Sigmoid colon (tissue), 7 donors: Measurements from ENCODE around the gene CERS6. TPM values are rescaled to one million over a fixed set of nuclear protein-coding genes. Genes with fewer than 3 reads are reported as not detected.

Experiments
- DNase-seq: peaks from one replicate; pipeline ENCODE4 v3.0.0-alpha.2; 2019
- H3K27ac ChIP-seq, 4 donors: fragments of 200-600 bp; sonication (generic); one replicate each; pipeline ENCODE4 v1.5.1; 2016 to 2019; ENCODE audit warnings: mild to moderate bottlenecking in 1 of 4
- H3K27me3 ChIP-seq, 3 donors: fragments of 200-600 bp; sonication (generic); one replicate each; pipeline ENCODE4 v1.5.1; 2019; ENCODE audit warnings: mild to moderate bottlenecking in 1 of 3
- H3K36me3 ChIP-seq, 4 donors: fragments of 200-600 bp; sonication (generic); one replicate each; pipeline ENCODE4 v1.5.1; 2016 to 2019
- H3K4me1 ChIP-seq, 4 donors: fragments of 200-600 bp; sonication (generic); one replicate each; pipeline ENCODE4 v1.5.1; 2017 to 2019
- H3K4me3 ChIP-seq, 4 donors: fragments of 200-600 bp; sonication (generic); one replicate each; pipeline ENCODE4 v1.5.1; 2017 to 2019; ENCODE audit warnings: mild to moderate bottlenecking in 2 of 4, moderate library complexity in 1 of 4
- H3K9me3 ChIP-seq, 4 donors: fragments of 200-600 bp in 3 of 4; sonication (generic) in 3 of 4; one replicate each; pipeline versions ENCODE4 v1.5.1 to v1.6.1; 2013 to 2019
- EP300 ChIP-seq, 4 donors: sonication (generic); formaldehyde crosslinking; IDR thresholded peaks; one replicate each; pipeline ENCODE4 v1.6.1; 2017; ENCODE audit warnings: antibody characterized with exemption in 4 of 4
- POLR2A ChIP-seq, 2 donors: fragments of 450-650 bp; IDR thresholded peaks; one replicate each; pipeline ENCODE4 v1.6.1; 2016; ENCODE audit warnings: antibody characterized with exemption in 2 of 2, mild to moderate bottlenecking in 2 of 2, moderate library complexity in 2 of 2
- POLR2AphosphoS5 ChIP-seq, 4 donors: sonication (generic); formaldehyde crosslinking; IDR thresholded peaks; one replicate each; pipeline ENCODE4 v1.6.1; 2017; ENCODE audit warnings: antibody characterized with exemption in 4 of 4
- WGBS, 2 donors: extraction: QIAGEN DNeasy Blood & Tissue Kit; methylation state at CpG; one replicate each; pipeline ENCODE4 v1.1.7; 2013; 5-methylcytosine and 5-hydroxymethylcytosine counted together
- intact Hi-C: fragments of 100-400 bp; cut with DNase I; formaldehyde crosslinking; loops from one replicate; pipeline ENCODE4 v1.15.1; 2023
- polyA plus RNA-seq, 3 donors: library from polyadenylated mRNA; stranded (reverse); fragments of 200-250 nt; gene quantifications; one replicate each; pipeline ENCODE4 v1.2.3, GENCODE V29; 2013
- total RNA-seq, 4 donors: library from RNA; depleted of rRNA; stranded (reverse); fragments of >200 nt; gene quantifications; one replicate each; pipeline ENCODE4 v1.1.0, GENCODE V29; 2016
- TF ChIP-seq, protein P1 (sequence below), 4 experiments: fragments of 450-650 bp in 3 of 4; fragments of 200-600 bp in 1 of 4; IDR thresholded peaks; one replicate each; pipeline ENCODE4 v1.5.1; 2016 to 2019; ENCODE audit warnings: antibody characterized with exemption in 4 of 4, mild to moderate bottlenecking in 3 of 4, moderate library complexity in 2 of 4
- donor health status: healthy with polysubstance abuse.
- donor health status: Bipolar disorder and iron deficiency.
- donor health status: healthy.

The CERS6 gene
- total and polyA plus RNA-seq, 7 donors: 4.4 to 21.0 (median 11.2) TPM

DNA sequence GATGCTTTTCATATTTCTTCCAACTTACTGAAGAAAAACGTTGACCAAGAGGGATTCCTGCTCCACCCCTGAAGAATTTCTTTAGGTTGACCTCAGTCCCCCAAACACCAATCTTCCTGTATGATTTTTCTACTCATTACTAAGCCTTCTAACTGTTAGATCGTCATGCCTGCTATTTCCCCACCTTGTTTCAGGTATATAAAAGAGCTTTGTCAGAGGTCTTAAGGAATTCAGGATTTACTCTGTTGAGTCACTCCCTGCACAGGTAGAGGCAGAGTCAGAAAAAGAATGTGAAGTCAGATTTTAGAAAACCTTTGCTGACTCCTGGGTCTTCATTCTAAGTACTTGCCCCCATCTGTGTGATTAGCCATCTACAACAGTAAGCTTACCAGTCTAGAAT, 262.6 kb downstream of the CERS6 start:
- WGBS, 2 donors: 66 to 81% methylated on average over 2 of the region's 2 CpGs
- Histone ChIP-seq H3K27me3 (no peaks in the 10 kb centered on the region), H3K27ac (no peak overlapping the region), H3K9me3 (no peaks in the 10 kb centered on the region), H3K4me1 (no peaks in the 10 kb centered on the region), H3K4me3 (no peak overlapping the region), H3K36me3 (no peaks in the 10 kb centered on the region)
- no peak for DNase-seq
- intact Hi-C loops: no loop called here
- no peak for TF ChIP-seq POLR2AphosphoS5 (IDR thresholded peaks at IDR 0.05)
- TF ChIP-seq, protein P1, sequence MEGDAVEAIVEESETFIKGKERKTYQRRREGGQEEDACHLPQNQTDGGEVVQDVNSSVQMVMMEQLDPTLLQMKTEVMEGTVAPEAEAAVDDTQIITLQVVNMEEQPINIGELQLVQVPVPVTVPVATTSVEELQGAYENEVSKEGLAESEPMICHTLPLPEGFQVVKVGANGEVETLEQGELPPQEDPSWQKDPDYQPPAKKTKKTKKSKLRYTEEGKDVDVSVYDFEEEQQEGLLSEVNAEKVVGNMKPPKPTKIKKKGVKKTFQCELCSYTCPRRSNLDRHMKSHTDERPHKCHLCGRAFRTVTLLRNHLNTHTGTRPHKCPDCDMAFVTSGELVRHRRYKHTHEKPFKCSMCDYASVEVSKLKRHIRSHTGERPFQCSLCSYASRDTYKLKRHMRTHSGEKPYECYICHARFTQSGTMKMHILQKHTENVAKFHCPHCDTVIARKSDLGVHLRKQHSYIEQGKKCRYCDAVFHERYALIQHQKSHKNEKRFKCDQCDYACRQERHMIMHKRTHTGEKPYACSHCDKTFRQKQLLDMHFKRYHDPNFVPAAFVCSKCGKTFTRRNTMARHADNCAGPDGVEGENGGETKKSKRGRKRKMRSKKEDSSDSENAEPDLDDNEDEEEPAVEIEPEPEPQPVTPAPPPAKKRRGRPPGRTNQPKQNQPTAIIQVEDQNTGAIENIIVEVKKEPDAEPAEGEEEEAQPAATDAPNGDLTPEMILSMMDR (IDR thresholded peaks at IDR 0.05): no peak
- TF ChIP-seq EP300 (IDR thresholded peaks at IDR 0.05): no peak
- no peak for TF ChIP-seq POLR2A (IDR thresholded peaks at IDR 0.05)

- TF ChIP-seq POLR2AphosphoS5 (IDR thresholded peaks at IDR 0.05) (no peak), EP300 (IDR thresholded peaks at IDR 0.05) (no peak), POLR2A (IDR thresholded peaks at IDR 0.05) (no peak)
- TF ChIP-seq, protein P1 (IDR thresholded peaks at IDR 0.05): no peak
- DNase-seq: no peak
- intact Hi-C loops: no loop called here
- Histone ChIP-seq H3K36me3 (no peaks in the 10 kb centered on the region), H3K4me1 (no peaks in the 10 kb centered on the region), H3K27ac (no peak overlapping the region), H3K9me3 (no peaks in the 10 kb centered on the region), H3K27me3 (no peaks in the 10 kb centered on the region), H3K4me3 (no peak overlapping the region)
Observed at GRCh38 chr2:168719446-168719845, 263.4 kb downstream of the CERS6 start.

- Histone ChIP-seq H3K9me3 (no peaks in the 10 kb centered on the region), H3K27ac (no peak overlapping the region), H3K4me1 (no peaks in the 10 kb centered on the region), H3K4me3 (no peak overlapping the region), H3K27me3 (no peaks in the 10 kb centered on the region), H3K36me3 (no peaks in the 10 kb centered on the region)
- 46 to 64% methylated on average over 2 of the region's 2 CpGs for WGBS, 2 donors
- TF ChIP-seq POLR2A (IDR thresholded peaks at IDR 0.05): no peak
- TF ChIP-seq POLR2AphosphoS5 (IDR thresholded peaks at IDR 0.05): no peak
- no peak for TF ChIP-seq EP300 (IDR thresholded peaks at IDR 0.05)
- TF ChIP-seq, protein P1 (IDR thresholded peaks at IDR 0.05): no peak
- DNase-seq: peak; percentile 66
- intact Hi-C loops: no loop called here
Observed at GRCh38 chr2:168722592-168722991, 266.5 kb downstream of the CERS6 start.

DNA sequence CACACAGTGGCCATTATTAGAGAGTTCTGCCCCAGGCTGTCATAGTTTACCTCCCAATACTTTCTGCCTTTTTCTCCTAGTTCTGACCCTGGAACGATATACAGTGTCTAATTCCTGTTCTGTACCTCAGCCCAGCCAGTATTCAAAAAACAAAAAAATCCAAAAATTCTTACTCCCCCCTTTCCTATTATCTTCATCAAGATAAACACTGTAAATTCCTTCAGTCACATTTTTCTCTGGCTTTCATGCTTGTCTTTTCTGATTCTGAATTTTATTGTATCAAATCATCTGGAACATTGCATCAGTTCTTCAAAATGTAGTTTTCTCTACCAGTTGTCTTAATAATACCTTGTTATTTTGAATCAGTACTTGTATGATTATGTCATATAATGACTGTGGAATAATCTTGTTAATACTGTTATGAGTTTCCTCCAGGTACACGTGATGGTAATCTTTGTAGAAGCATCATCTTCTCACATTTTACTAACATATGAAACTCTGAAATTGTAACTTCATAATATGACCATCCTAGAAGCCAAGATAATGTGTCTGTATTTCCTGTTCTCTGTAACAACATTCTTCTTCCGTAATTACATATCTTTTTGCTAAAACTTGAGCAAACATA, 267.3 kb downstream of the CERS6 start:
- H3K4me1 ChIP-seq: no peaks in the 10 kb centered on the region
- H3K9me3 ChIP-seq: no peaks in the 10 kb centered on the region
- WGBS, 2 donors: 75 to 83% methylated on average over 3 of the region's 3 CpGs
- intact Hi-C loops: no loop called here
- H3K36me3 ChIP-seq: no peaks in the 10 kb centered on the region
- H3K27ac ChIP-seq: no peak overlapping the region
- no peak for DNase-seq
- H3K4me3 ChIP-seq: no peak overlapping the region
- TF ChIP-seq EP300 (IDR thresholded peaks at IDR 0.05) (no peak), POLR2AphosphoS5 (IDR thresholded peaks at IDR 0.05) (no peak), POLR2A (IDR thresholded peaks at IDR 0.05) (no peak)
- TF ChIP-seq, protein P1 (IDR thresholded peaks at IDR 0.05): no peak
- no peaks in the 10 kb centered on the region for H3K27me3 ChIP-seq

DNA sequence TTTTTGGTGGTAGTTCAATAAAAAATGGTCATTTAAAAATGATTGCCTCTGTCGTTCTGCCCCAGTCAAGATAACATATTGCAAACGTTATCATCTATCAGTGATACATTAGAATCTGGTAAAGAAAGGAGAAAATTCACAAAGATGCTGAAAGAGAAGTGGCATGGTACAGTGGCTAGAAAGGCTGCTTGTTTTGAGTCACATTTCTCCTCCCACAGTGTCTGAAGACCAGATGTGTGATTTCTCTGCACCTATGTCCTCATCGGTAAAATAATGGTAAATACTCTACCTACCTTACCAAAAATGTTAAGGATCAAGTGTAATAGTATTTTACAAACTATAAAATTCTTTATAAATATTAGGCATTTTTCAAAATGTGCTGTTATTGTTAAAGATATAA, 270.3 kb downstream of the CERS6 start:
- Histone ChIP-seq H3K36me3 (no peaks in the 10 kb centered on the region), H3K4me1 (no peaks in the 10 kb centered on the region), H3K4me3 (no peak overlapping the region), H3K9me3 (no peaks in the 10 kb centered on the region), H3K27ac (no peak overlapping the region), H3K27me3 (no peaks in the 10 kb centered on the region)
- DNase-seq: no peak
- TF ChIP-seq, protein P1 (IDR thresholded peaks at IDR 0.05): no peak
- TF ChIP-seq POLR2AphosphoS5 (IDR thresholded peaks at IDR 0.05) (no peak), POLR2A (IDR thresholded peaks at IDR 0.05) (no peak), EP300 (IDR thresholded peaks at IDR 0.05) (no peak)
- WGBS, 2 donors: 84% methylated on average over 3 of the region's 3 CpGs
- intact Hi-C loops: no loop called here
